ENCODE results near the gene SBNO2. TPM values are rescaled to one million over a fixed set of nuclear protein-coding genes. Genes with fewer than 3 reads are reported as not detected.

SBNO2 gene
- total and polyA plus RNA-seq, 2 donors (not counting 1 experiment from before 2014, with no cell fraction given), result 42.8 to 83.3 TPM

- Mint-ChIP-seq H3K4me1 (peaks cover 28% of the 10 kb centered on the region), H3K4me3 (peak overlapping the region; percentile 94), H3K9me3 (ENCODE audit: insufficient read depth) (no peaks in the 10 kb centered on the region), H3K27me3 (no peaks in the 10 kb centered on the region), H3K27ac (peak overlapping the region; percentile 92)
- intact Hi-C loops (cut with micrococcal nuclease), result no loop called here
- WGBS (ENCODE audit: insufficient coverage), result 2% methylated on average over 38 of the region's 38 CpGs
- Histone ChIP-seq H3K36me3 (replicated peaks in 1 of 2; ENCODE audit: control extremely low read depth in 1 of 2, control insufficient read depth in 1 of 2, extremely low read depth in 1 of 2, insufficient read depth in 2 of 2, low read length in 1 of 2) (peaks cover 0 to 13% of the 10 kb centered on the region in 2 experiments), H2AFZ (ENCODE audit: insufficient read depth, low read depth, low read length, poor library complexity, severe bottlenecking) (peak overlapping the region; percentile 26), H3K27ac (ENCODE audit: low read length in 2 of 2) (peak overlapping the region; percentile 34 to 64), H3K4me3 (ENCODE audit: control extremely low read depth in 1 of 5, extremely low read depth in 1 of 5, insufficient read depth in 1 of 5, low read depth in 2 of 5, low read length in 4 of 5) (peak overlapping the region; percentile 48 to 77 (median 63)), H3K9ac (ENCODE audit: low read length) (peak overlapping the region; percentile 83), H3K79me2 (ENCODE audit: control insufficient read depth, insufficient read depth, low read length) (peaks cover 62% of the 10 kb centered on the region), H3K9me3 (ENCODE audit: control extremely low read depth in 1 of 3, control insufficient read depth in 2 of 3, insufficient read depth in 1 of 3, low read length in 2 of 3) (no peaks in the 10 kb centered on the region), H3K27me3 (replicated peaks in 1 of 4; ENCODE audit: control extremely low read depth in 1 of 4, control insufficient read depth in 3 of 4, insufficient read depth in 4 of 4, low read length in 3 of 4) (no peaks in the 10 kb centered on the region), H4K20me1 (ENCODE audit: control insufficient read depth, insufficient read depth, low read length, poor library complexity, severe bottlenecking) (peaks cover 56% of the 10 kb centered on the region), H3K4me2 (replicated peaks; ENCODE audit: low read depth, low read length, poor library complexity, severe bottlenecking) (peak overlapping the region; percentile 98), H3K4me1 (ENCODE audit: control insufficient read depth in 2 of 2, insufficient read depth in 2 of 2, low read length in 2 of 2) (peaks cover 16 to 32% of the 10 kb centered on the region in 2 donors)
- CTCF ChIA-PET, result interaction anchor here (0.6 to 0.7 kb wide), 2 partner anchors 90 to 350 kb away, joined by 3 read pairs; no protein-coding TSS in a partner anchor
- DNase-seq (peak; percentile 69), ATAC-seq (ENCODE audit: low read depth) (no peak)
- TF ChIP-seq EZH2 (IDR thresholded peaks at IDR 0.05; ENCODE audit: borderline replicate concordance, insufficient read depth, low read depth, low read length, poor library complexity, severe bottlenecking) (no peak), CTCF (IDR thresholded peaks at IDR 0.05) (no peak)
- POLR2A ChIA-PET, result interaction anchor here (0.5 to 0.6 kb wide), 4 partner anchors 13 to 108 kb away, joined by 3 to 5 read pairs (median 4); no protein-coding TSS in a partner anchor
Measured at GRCh38 chr19:1206864-1207450, 32.9 kb upstream of the SBNO2 start.
